Gastrocnemius medialis (tissue), 4 donors: ENCODE measurements around the gene SLC25A23. TPM values are rescaled to one million over a fixed set of nuclear protein-coding genes. Genes with fewer than 3 reads are reported as not detected.

Source experiments
- ATAC-seq, 2 donors: fragments of 150-250 bp; one replicate each; pipeline ENCODE4 v1.9.1; 2016
- DNase-seq, 2 donors: peaks; one replicate each; pipeline ENCODE4 v3.0.0-alpha.2; 2019
- H3K27ac ChIP-seq, 4 donors: fragments of 200-600 bp; sonication (generic); 1 replicate in 1 of 4; 2 replicates in 3 of 4; pipeline ENCODE4 v1.5.1; 2016 to 2018; ENCODE audit warnings: mild to moderate bottlenecking in 2 of 4, moderate library complexity in 1 of 4
- H3K27me3 ChIP-seq, 3 donors: fragments of 200-600 bp; sonication (generic) in 2 of 3; 1 replicate in 1 of 3; 2 replicates in 2 of 3; pipeline versions ENCODE4 v1.5.1 to v1.6.0; 2016 to 2019; ENCODE audit warnings: mild to moderate bottlenecking in 1 of 3, moderate library complexity in 1 of 3
- H3K36me3 ChIP-seq, 2 donors: fragments of 200-600 bp; sonication (generic) in 1 of 2; one replicate each; pipeline ENCODE4 v1.5.1; 2017 to 2018
- H3K4me1 ChIP-seq, 2 donors: fragments of 200-600 bp; sonication (generic) in 1 of 2; one replicate each; pipeline ENCODE4 v1.5.1; 2016 to 2017; ENCODE audit warnings: mild to moderate bottlenecking in 2 of 2
- H3K4me3 ChIP-seq, 4 donors: fragments of 200-600 bp; sonication (generic) in 3 of 4; 1 replicate in 1 of 4; 2 replicates in 3 of 4; pipeline ENCODE4 v1.5.1; 2016 to 2019; ENCODE audit warnings: mild to moderate bottlenecking in 2 of 4
- H3K9me3 ChIP-seq, 3 donors: fragments of 200-600 bp; sonication (generic) in 2 of 3; 1 replicate in 1 of 3; 2 replicates in 2 of 3; pipeline ENCODE4 v1.5.1; 2016 to 2019
- CTCF ChIP-seq, 5 experiments: fragments of 450-650 bp in 3 of 5; fragments of 200-600 bp in 2 of 5; sonication (generic) in 2 of 5; IDR thresholded peaks in 4 of 5; conservative IDR thresholded peaks in 1 of 5; 1 replicate in 4 of 5; 2 replicates in 1 of 5; pipeline ENCODE4 v1.5.1; 2016 to 2019; ENCODE audit warnings: antibody characterized with exemption in 5 of 5, mild to moderate bottlenecking in 3 of 5, moderate library complexity in 3 of 5
- POLR2A ChIP-seq, 2 donors: fragments of 450-650 bp; IDR thresholded peaks; one replicate each; pipeline ENCODE4 v1.6.1; 2017; ENCODE audit warnings: antibody characterized with exemption in 2 of 2, mild to moderate bottlenecking in 2 of 2, moderate library complexity in 2 of 2
- in situ Hi-C, 4 donors: fragments of 200-750 bp; cut with MboI; loops; one replicate each; pipeline versions ENCODE4 v1.15.0 to v1.8.0; 2017; ENCODE audit warnings: low sequenced_read_pairs in 4 of 4
- intact Hi-C: fragments of 100-400 bp; cut with DNase I; formaldehyde crosslinking; loops from one replicate; pipeline ENCODE4 v1.15.1; 2023; ENCODE audit warnings: low total_unique reads
- total RNA-seq, 4 donors: library from RNA; depleted of rRNA; stranded (reverse); fragments of >200 nt; gene quantifications; one replicate each; pipeline versions ENCODE4 v1.1.0 to v1.2.3, GENCODE V29; 2016

The SLC25A23 gene
- total RNA-seq, 4 donors from 2014 or later, result 61.7 to 73.6 (median 65.0) TPM

- intact Hi-C loops, result no loop called here
- Histone ChIP-seq H3K9me3 (no peaks in the 10 kb centered on the region), H3K36me3 (peaks cover 0 to 45% of the 10 kb centered on the region in 2 donors), H3K4me1 (no peaks in the 10 kb centered on the region), H3K27ac (no peak overlapping the region), H3K4me3 (no peak overlapping the region), H3K27me3 (no peaks in the 10 kb centered on the region)
- TF ChIP-seq CTCF (IDR thresholded peaks at IDR 0.05 in 4 of 5, conservative IDR thresholded peaks at IDR 0.05 in 1 of 5), result no peak
- no peak for TF ChIP-seq POLR2A (IDR thresholded peaks at IDR 0.05)
- DNase-seq (no peak), ATAC-seq (no peak)
- in situ Hi-C loops, result no loop called here
Measured at GRCh38 chr19:6413291-6413690, 46.3 kb downstream of the SLC25A23 start.

GRCh38 chr19:6412447-6413091 lies 47.0 kb downstream of the SLC25A23 start:
- H3K4me1 ChIP-seq, result no peaks in the 10 kb centered on the region
- DNase-seq (no peak), ATAC-seq (no peak)
- intact Hi-C loops, result no loop called here
- no peaks in the 10 kb centered on the region for H3K27me3 ChIP-seq
- H3K4me3 ChIP-seq, result no peak overlapping the region
- peak in 3 of 5 experiments; percentile 24 to 42 (median 41) for TF ChIP-seq CTCF (IDR thresholded peaks at IDR 0.05 in 4 of 5, conservative IDR thresholded peaks at IDR 0.05 in 1 of 5)
- TF ChIP-seq POLR2A (IDR thresholded peaks at IDR 0.05), result no peak
- H3K36me3 ChIP-seq, result peaks cover 0 to 38% of the 10 kb centered on the region in 2 donors
- no peak overlapping the region for H3K27ac ChIP-seq
- no peaks in the 10 kb centered on the region for H3K9me3 ChIP-seq
- in situ Hi-C loops, result no loop called here

GRCh38 chr19:6412061-6412446 lies 47.5 kb downstream of the SLC25A23 start:
- DNase-seq (no peak), ATAC-seq (no peak)
- no peak overlapping the region for H3K4me3 ChIP-seq
- intact Hi-C loops (no loop called here), in situ Hi-C loops (no loop called here)
- peaks cover 0 to 33% of the 10 kb centered on the region in 2 donors for H3K36me3 ChIP-seq
- H3K27me3 ChIP-seq, result no peaks in the 10 kb centered on the region
- H3K9me3 ChIP-seq, result no peaks in the 10 kb centered on the region
- no peak overlapping the region for H3K27ac ChIP-seq
- no peaks in the 10 kb centered on the region for H3K4me1 ChIP-seq
- TF ChIP-seq POLR2A (IDR thresholded peaks at IDR 0.05), result no peak
- no peak for TF ChIP-seq CTCF (IDR thresholded peaks at IDR 0.05 in 4 of 5, conservative IDR thresholded peaks at IDR 0.05 in 1 of 5)

GRCh38 chr19:6409346-6409745 lies 50.2 kb downstream of the SLC25A23 start:
- H3K36me3 ChIP-seq, result peaks cover 0 to 6% of the 10 kb centered on the region in 2 donors
- no peak for DNase-seq
- no peaks in the 10 kb centered on the region for H3K4me1 ChIP-seq
- H3K9me3 ChIP-seq, result no peaks in the 10 kb centered on the region
- no peak overlapping the region for H3K27ac ChIP-seq
- in situ Hi-C loops, result no loop called here
- no peak for ATAC-seq
- no peak for TF ChIP-seq POLR2A (IDR thresholded peaks at IDR 0.05)
- TF ChIP-seq CTCF (IDR thresholded peaks at IDR 0.05 in 4 of 5, conservative IDR thresholded peaks at IDR 0.05 in 1 of 5), result no peak
- H3K4me3 ChIP-seq, result no peak overlapping the region
- intact Hi-C loops, result no loop called here
- H3K27me3 ChIP-seq, result no peaks in the 10 kb centered on the region

DNA sequence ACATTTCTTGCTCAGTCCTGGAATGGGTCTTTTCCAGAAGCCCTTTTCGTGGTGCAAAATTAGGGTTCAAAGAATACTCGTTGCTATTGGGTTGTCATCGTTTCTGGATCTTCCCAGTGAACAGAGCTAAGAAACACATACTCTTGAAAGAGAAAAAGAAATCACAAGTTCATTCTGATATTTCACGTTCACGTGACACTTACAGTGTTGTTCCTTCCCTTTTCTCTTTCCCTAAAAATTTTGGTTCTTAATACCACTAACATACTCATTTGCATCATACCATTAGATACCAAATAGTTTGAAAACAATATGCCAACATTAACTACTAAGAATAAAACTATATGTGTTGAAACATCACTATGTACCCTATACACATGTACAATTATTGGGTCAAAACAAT lies 53.2 kb downstream of the SLC25A23 start:
- DNase-seq (no peak), ATAC-seq (no peak)
- Histone ChIP-seq H3K36me3 (no peaks in the 10 kb centered on the region), H3K27ac (no peak overlapping the region), H3K9me3 (no peaks in the 10 kb centered on the region), H3K4me3 (no peak overlapping the region), H3K27me3 (no peaks in the 10 kb centered on the region), H3K4me1 (no peaks in the 10 kb centered on the region)
- in situ Hi-C loops (no loop called here), intact Hi-C loops (no loop called here)
- no peak for TF ChIP-seq CTCF (IDR thresholded peaks at IDR 0.05 in 4 of 5, conservative IDR thresholded peaks at IDR 0.05 in 1 of 5)
- TF ChIP-seq POLR2A (IDR thresholded peaks at IDR 0.05), result no peak
